ENCODE measurements around the gene SURF4.

- TF ChIP-seq EZH2 (IDR thresholded peaks at IDR 0.05) (no peak), FOXP2 (optimal IDR thresholded peaks at IDR 0.05; ENCODE audit: control extremely low read depth, extremely low read length, insufficient read depth) (no peak), POLR2AphosphoS5 (IDR thresholded peaks at IDR 0.05; ENCODE audit: borderline replicate concordance, low read depth, low read length) (peak; percentile 33; the same call in 1 of the 2 replicates)
Measured at GRCh38 chr9:133375724-133376654, at the start of gene SURF4, which contains the start of gene STKLD1.
